HEK293T (cell line): ENCODE data around the gene SLC4A1.

Experiments
- FOXM1 ChIP-seq: fragments of 450-650 bp; IDR thresholded peaks from 2 replicates; pipeline ENCODE4 v1.6.1; 2017; ENCODE audit warnings: mild to moderate bottlenecking, borderline replicate concordance
- PKNOX1 ChIP-seq: fragments of 450-650 bp; IDR thresholded peaks from 2 replicates; pipeline ENCODE4 v1.6.1; 2016

- TF ChIP-seq PKNOX1 (no peak), FOXM1 (no peak)
These were observed 46.6 kb upstream of the SLC4A1 start for GRCh38 chr17:44314524-44314868.
